HG03354 (cell line): ENCODE results near the gene NRCAM.
"Not testable (repeated sequence)": the region's sequence is repeated elsewhere in the genome, so short reads cannot be mapped to it uniquely, and the experiment has no call there.

ENCODE experiments used
- ATAC-seq: cut with Tn5 transposase; IDR thresholded peaks from one replicate; pipeline ENCODE4 v1.9.1; 2021; ENCODE audit warnings: mild to moderate bottlenecking; ENCODE audit not compliant: unreplicated experiment, poor library complexity, severe bottlenecking

NRCAM gene

GRCh38 chr7:108291791-108292440 lies 164.3 kb downstream of the NRCAM start:
- no peak for ATAC-seq

GRCh38 chr7:108291152-108291508 lies 165.1 kb downstream of the NRCAM start:
- no peak for ATAC-seq

- no peak for ATAC-seq
Measured at GRCh38 chr7:108290459-108291151, 165.6 kb downstream of the NRCAM start.

- no peak for ATAC-seq
Measured at GRCh38 chr7:108289852-108290251, 166.4 kb downstream of the NRCAM start.

- no peak for ATAC-seq
Measured at GRCh38 chr7:108287857-108288256, 168.4 kb downstream of the NRCAM start.

GRCh38 chr7:108286290-108286904 lies 169.8 kb downstream of the NRCAM start:
- no peak for ATAC-seq

GRCh38 chr7:108285778-108286177 lies 170.5 kb downstream of the NRCAM start:
- ATAC-seq: no peak

- ATAC-seq: no peak
Measured at GRCh38 chr7:108285003-108285368, 171.2 kb downstream of the NRCAM start.

GRCh38 chr7:108284349-108285002 lies 171.8 kb downstream of the NRCAM start:
- peak; percentile 75 for ATAC-seq

GRCh38 chr7:108283252-108283651 lies 173.0 kb downstream of the NRCAM start:
- ATAC-seq: no peak

GRCh38 chr7:108282427-108282996 lies 173.7 kb downstream of the NRCAM start:
- no peak for ATAC-seq

GRCh38 chr7:108280136-108280535 lies 176.1 kb downstream of the NRCAM start:
- no peak for ATAC-seq

GRCh38 chr7:108278776-108279175 lies 177.5 kb downstream of the NRCAM start:
- ATAC-seq: no peak

GRCh38 chr7:108278281-108278680 lies 178.0 kb downstream of the NRCAM start:
- ATAC-seq: no peak

GRCh38 chr7:108274447-108274846 lies 181.8 kb downstream of the NRCAM start:
- ATAC-seq: not testable (repeated sequence)

GRCh38 chr7:108272891-108273290 lies 183.3 kb downstream of the NRCAM start:
- ATAC-seq: not testable (repeated sequence)

- peak; percentile 89 for ATAC-seq
Measured at GRCh38 chr7:108270385-108271015, 185.7 kb downstream of the NRCAM start.

- no peak for ATAC-seq
Measured at GRCh38 chr7:108268200-108268820, 187.9 kb downstream of the NRCAM start.

- no peak for ATAC-seq
Measured at GRCh38 chr7:108267615-108268014, 188.6 kb downstream of the NRCAM start.
